T-helper 2 cell (primary cell): ENCODE data around the gene USHBP1.
"Not testable (repeated sequence)": the region's sequence is repeated elsewhere in the genome, so short reads cannot be mapped to it uniquely, and the experiment has no call there.

Experiments used
- DNase-seq, 5 experiments: peaks; one replicate each; pipeline versions ENCODE4 v3.0.0 to v3.0.0-alpha.2; 2012 to 2022

USHBP1 gene

GRCh38 chr19:17295551-17295950, 31.0 kb upstream of the USHBP1 start:
- not testable (repeated sequence) for DNase-seq

- peak in 4 of 5 experiments; percentile 28 to 57 (median 36) for DNase-seq
Measured at GRCh38 chr19:17294051-17294891, 29.7 kb upstream of the USHBP1 start.

- DNase-seq: no peak
Measured at GRCh38 chr19:17293605-17294004, 29.1 kb upstream of the USHBP1 start.

GRCh38 chr19:17292301-17293074, 27.9 kb upstream of the USHBP1 start:
- peak; percentile 66 to 87 (median 67) for DNase-seq

GRCh38 chr19:17289489-17289888, 24.9 kb upstream of the USHBP1 start:
- peak in 1 of 5 experiments; percentile 80 for DNase-seq

- no peak for DNase-seq
Measured at GRCh38 chr19:17286752-17287151, 22.2 kb upstream of the USHBP1 start.

GRCh38 chr19:17286263-17286662, 21.7 kb upstream of the USHBP1 start:
- DNase-seq: no peak

- no peak for DNase-seq
Measured at GRCh38 chr19:17285415-17286135, 21.0 kb upstream of the USHBP1 start.

GRCh38 chr19:17283504-17283996, 19.0 kb upstream of the USHBP1 start:
- DNase-seq: no peak

- DNase-seq: peak; percentile 61 to 82 (median 69)
Measured at GRCh38 chr19:17282488-17283125, 18.1 kb upstream of the USHBP1 start.

GRCh38 chr19:17281391-17282304, 17.1 kb upstream of the USHBP1 start, which contains the start of gene ANKLE1:
ANKLE1 (plus strand) TSS chr19:17281901; CDS start chr19:17281921, 20 bp downstream.
- DNase-seq: peak in 2 of 5 experiments; percentile 32 to 49

- DNase-seq: no peak
Measured at GRCh38 chr19:17279436-17279835, 14.9 kb upstream of the USHBP1 start.

GRCh38 chr19:17275441-17276175, 11.1 kb upstream of the USHBP1 start:
- DNase-seq: no peak

- not testable (repeated sequence) for DNase-seq
Measured at GRCh38 chr19:17274892-17275291, 10.3 kb upstream of the USHBP1 start.

- no peak for DNase-seq
Measured at GRCh38 chr19:17268754-17269153, 4.2 kb upstream of the USHBP1 start.

GRCh38 chr19:17266975-17267788, 2.6 kb upstream of the USHBP1 start, which contains the start of gene BABAM1:
BABAM1 (plus strand) TSS chr19:17267443; CDS start chr19:17268807, 1,364 bp downstream.
- DNase-seq: peak; percentile 70 to 99 (median 92)

GRCh38 chr19:17266589-17266974, 2.0 kb upstream of the USHBP1 start:
- DNase-seq: no peak

GRCh38 chr19:17266026-17266425, 1.5 kb upstream of the USHBP1 start:
- no peak for DNase-seq
